ENCODE measurements around the gene RBL1. TPM values are rescaled to one million over a fixed set of nuclear protein-coding genes. Genes with fewer than 3 reads are reported as not detected.

RBL1 gene
- total RNA-seq, 1 donor from 2014 or later, result 3.4 TPM

- no peaks in the 10 kb centered on the region for H3K4me1 ChIP-seq (ENCODE audit: insufficient read depth, low read length)
- no peak overlapping the region for H3K9ac ChIP-seq (ENCODE audit: low read length)
- no peak for DNase-seq (ENCODE audit: low read depth)
- no peak overlapping the region for H3K4me3 ChIP-seq (ENCODE audit: insufficient read depth, low read depth, low read length)
- H4K20me1 ChIP-seq (ENCODE audit: insufficient read depth, low read length), result no peaks in the 10 kb centered on the region
- H3K79me2 ChIP-seq (ENCODE audit: insufficient read depth, low read length), result no peaks in the 10 kb centered on the region
- H3K9me3 ChIP-seq (ENCODE audit: insufficient read depth, low read depth, low read length), result no peaks in the 10 kb centered on the region
- no peak overlapping the region for H3K4me3 Mint-ChIP-seq (ENCODE audit: unreplicated experiment)
- H3K27ac ChIP-seq (ENCODE audit: low read depth, low read length), result no peak overlapping the region
- no peaks in the 10 kb centered on the region for H3K36me3 ChIP-seq (ENCODE audit: insufficient read depth, low read length)
- no peak overlapping the region for H3K27ac Mint-ChIP-seq (ENCODE audit: unreplicated experiment)
- H3K9me3 Mint-ChIP-seq (ENCODE audit: unreplicated experiment), result peaks cover 15% of the 10 kb centered on the region
- no peak for FAIRE-seq
- no peaks in the 10 kb centered on the region for H3K36me3 Mint-ChIP-seq (ENCODE audit: low read depth, unreplicated experiment)
- no peaks in the 10 kb centered on the region for H3K27me3 Mint-ChIP-seq (ENCODE audit: low read depth, unreplicated experiment)
- no peak overlapping the region for H3K4me2 ChIP-seq (ENCODE audit: low read length)
- TF ChIP-seq EZH2 (IDR thresholded peaks at IDR 0.05; ENCODE audit: insufficient read depth, low read length), result no peak
- TF ChIP-seq, protein P1, sequence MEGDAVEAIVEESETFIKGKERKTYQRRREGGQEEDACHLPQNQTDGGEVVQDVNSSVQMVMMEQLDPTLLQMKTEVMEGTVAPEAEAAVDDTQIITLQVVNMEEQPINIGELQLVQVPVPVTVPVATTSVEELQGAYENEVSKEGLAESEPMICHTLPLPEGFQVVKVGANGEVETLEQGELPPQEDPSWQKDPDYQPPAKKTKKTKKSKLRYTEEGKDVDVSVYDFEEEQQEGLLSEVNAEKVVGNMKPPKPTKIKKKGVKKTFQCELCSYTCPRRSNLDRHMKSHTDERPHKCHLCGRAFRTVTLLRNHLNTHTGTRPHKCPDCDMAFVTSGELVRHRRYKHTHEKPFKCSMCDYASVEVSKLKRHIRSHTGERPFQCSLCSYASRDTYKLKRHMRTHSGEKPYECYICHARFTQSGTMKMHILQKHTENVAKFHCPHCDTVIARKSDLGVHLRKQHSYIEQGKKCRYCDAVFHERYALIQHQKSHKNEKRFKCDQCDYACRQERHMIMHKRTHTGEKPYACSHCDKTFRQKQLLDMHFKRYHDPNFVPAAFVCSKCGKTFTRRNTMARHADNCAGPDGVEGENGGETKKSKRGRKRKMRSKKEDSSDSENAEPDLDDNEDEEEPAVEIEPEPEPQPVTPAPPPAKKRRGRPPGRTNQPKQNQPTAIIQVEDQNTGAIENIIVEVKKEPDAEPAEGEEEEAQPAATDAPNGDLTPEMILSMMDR (IDR thresholded peaks at IDR 0.05; ENCODE audit: insufficient read depth, low read depth, low read length), result no peak
- H3K27me3 ChIP-seq (ENCODE audit: insufficient read depth, low read length), result no peaks in the 10 kb centered on the region
- H2AFZ ChIP-seq (ENCODE audit: low read depth, low read length), result no peak overlapping the region
- H3K4me1 Mint-ChIP-seq (ENCODE audit: low read depth, unreplicated experiment), result no peaks in the 10 kb centered on the region
Observed at GRCh38 chr20:36992802-36993334, 102.9 kb downstream of the RBL1 start.

GRCh38 chr20:36991703-36992102 is 104.1 kb downstream of the RBL1 start:
- no peaks in the 10 kb centered on the region for H3K36me3 Mint-ChIP-seq (ENCODE audit: low read depth, unreplicated experiment)
- Histone ChIP-seq H3K4me1 (ENCODE audit: insufficient read depth, low read length) (no peaks in the 10 kb centered on the region), H3K9me3 (ENCODE audit: insufficient read depth, low read depth, low read length) (no peaks in the 10 kb centered on the region), H3K36me3 (ENCODE audit: insufficient read depth, low read length) (no peaks in the 10 kb centered on the region), H3K9ac (ENCODE audit: low read length) (no peak overlapping the region), H2AFZ (ENCODE audit: low read depth, low read length) (no peak overlapping the region), H3K79me2 (ENCODE audit: insufficient read depth, low read length) (no peaks in the 10 kb centered on the region), H3K27me3 (ENCODE audit: insufficient read depth, low read length) (no peaks in the 10 kb centered on the region), H3K27ac (ENCODE audit: low read depth, low read length) (no peak overlapping the region), H3K4me2 (ENCODE audit: low read length) (no peak overlapping the region), H4K20me1 (ENCODE audit: insufficient read depth, low read length) (no peaks in the 10 kb centered on the region), H3K4me3 (ENCODE audit: insufficient read depth, low read depth, low read length) (no peak overlapping the region)
- FAIRE-seq (no peak), DNase-seq (ENCODE audit: low read depth) (no peak)
- H3K9me3 Mint-ChIP-seq (ENCODE audit: unreplicated experiment), result peaks cover 15% of the 10 kb centered on the region
- TF ChIP-seq, protein P1 (IDR thresholded peaks at IDR 0.05; ENCODE audit: insufficient read depth, low read depth, low read length), result no peak
- TF ChIP-seq EZH2 (IDR thresholded peaks at IDR 0.05; ENCODE audit: insufficient read depth, low read length), result no peak
- H3K27me3 Mint-ChIP-seq (ENCODE audit: low read depth, unreplicated experiment), result no peaks in the 10 kb centered on the region
- H3K4me3 Mint-ChIP-seq (ENCODE audit: unreplicated experiment), result no peak overlapping the region
- H3K27ac Mint-ChIP-seq (ENCODE audit: unreplicated experiment), result no peak overlapping the region
- H3K4me1 Mint-ChIP-seq (ENCODE audit: low read depth, unreplicated experiment), result no peaks in the 10 kb centered on the region

DNA sequence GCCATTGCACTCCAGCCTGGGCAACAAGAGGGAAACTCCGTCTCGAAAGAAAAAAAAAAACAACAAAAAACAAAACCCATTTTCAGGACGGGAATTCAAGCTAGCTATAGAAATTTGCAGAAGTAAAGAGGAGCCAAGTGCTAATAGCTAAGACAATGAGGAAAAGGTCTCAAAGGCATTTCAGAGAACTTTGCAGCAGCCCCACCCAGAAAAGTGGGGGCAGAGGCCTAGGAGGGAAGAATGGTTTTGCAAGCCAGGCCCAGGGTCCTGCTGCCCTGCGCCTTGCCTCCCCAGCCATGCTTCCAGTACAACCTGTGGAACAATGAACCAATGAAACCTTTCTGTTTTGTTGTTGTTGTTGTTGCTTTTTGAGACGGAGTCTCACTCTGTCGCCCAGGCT is 106.0 kb downstream of the RBL1 start:
- no peaks in the 10 kb centered on the region for H3K4me1 Mint-ChIP-seq (ENCODE audit: low read depth, unreplicated experiment)
- peaks cover 9% of the 10 kb centered on the region for H3K9me3 Mint-ChIP-seq (ENCODE audit: unreplicated experiment)
- no peak overlapping the region for H3K27ac Mint-ChIP-seq (ENCODE audit: unreplicated experiment)
- Histone ChIP-seq H3K4me3 (ENCODE audit: insufficient read depth, low read depth, low read length) (no peak overlapping the region), H3K4me2 (ENCODE audit: low read length) (no peak overlapping the region), H3K27me3 (ENCODE audit: insufficient read depth, low read length) (no peaks in the 10 kb centered on the region), H3K9ac (ENCODE audit: low read length) (no peak overlapping the region), H2AFZ (ENCODE audit: low read depth, low read length) (no peak overlapping the region), H3K9me3 (ENCODE audit: insufficient read depth, low read depth, low read length) (no peaks in the 10 kb centered on the region), H3K79me2 (ENCODE audit: insufficient read depth, low read length) (no peaks in the 10 kb centered on the region), H3K27ac (ENCODE audit: low read depth, low read length) (no peak overlapping the region), H3K4me1 (ENCODE audit: insufficient read depth, low read length) (no peaks in the 10 kb centered on the region), H4K20me1 (ENCODE audit: insufficient read depth, low read length) (no peaks in the 10 kb centered on the region), H3K36me3 (ENCODE audit: insufficient read depth, low read length) (no peaks in the 10 kb centered on the region)
- no peak overlapping the region for H3K4me3 Mint-ChIP-seq (ENCODE audit: unreplicated experiment)
- H3K27me3 Mint-ChIP-seq (ENCODE audit: low read depth, unreplicated experiment), result no peaks in the 10 kb centered on the region
- no peaks in the 10 kb centered on the region for H3K36me3 Mint-ChIP-seq (ENCODE audit: low read depth, unreplicated experiment)
- FAIRE-seq (no peak), DNase-seq (ENCODE audit: low read depth) (no peak)
- TF ChIP-seq, protein P1 (IDR thresholded peaks at IDR 0.05; ENCODE audit: insufficient read depth, low read depth, low read length), result no peak
- no peak for TF ChIP-seq EZH2 (IDR thresholded peaks at IDR 0.05; ENCODE audit: insufficient read depth, low read length)

Data from astrocyte (in vitro differentiated cells and primary cell).